CD14-positive monocyte (primary cell): ENCODE measurements around the gene POLR3GL. TPM values are rescaled to one million over a fixed set of nuclear protein-coding genes. Genes with fewer than 3 reads are reported as not detected.

Experiments used
- DNase-seq, 3 donors: peaks; one replicate each; pipeline ENCODE4 v3.0.0-alpha.2; 2011 to 2022
- H2AFZ ChIP-seq: 2 replicates; pipeline ENCODE4 v1.6.0; 2012; ENCODE audit warnings: mild to moderate bottlenecking, low read depth, low read length, inconsistent platforms; ENCODE audit not compliant: insufficient read depth, poor library complexity, severe bottlenecking
- H3K27ac ChIP-seq, 2 donors: 1 replicate in 1 of 2; 2 replicates in 1 of 2; pipeline ENCODE4 v1.5.1; 2012 to 2013; ENCODE audit warnings: low read length in 2 of 2, control low read depth in 1 of 2, inconsistent platforms in 1 of 2, low read depth in 1 of 2, mild to moderate bottlenecking in 1 of 2
- H3K27me3 ChIP-seq, 2 donors: one replicate each; pipeline versions ENCODE4 v1.6.0 to v1.6.1; 2011 to 2013; ENCODE audit warnings: low read length in 2 of 2; ENCODE audit not compliant: control insufficient read depth in 2 of 2, insufficient read depth in 2 of 2
- H3K36me3 ChIP-seq, 2 donors: replicated peaks in 1 of 2; 1 replicate in 1 of 2; 2 replicates in 1 of 2; pipeline versions ENCODE4 v1.5.1 to v1.6.1; 2012 to 2013; ENCODE audit warnings: low read length in 2 of 2, control low read depth in 1 of 2, inconsistent platforms in 1 of 2, mild to moderate bottlenecking in 1 of 2; ENCODE audit not compliant: insufficient read depth in 2 of 2, control insufficient read depth in 1 of 2
- H3K4me1 ChIP-seq, 2 donors: 1 replicate in 1 of 2; 2 replicates in 1 of 2; pipeline versions ENCODE4 v1.5.1 to v1.6.1; 2012 to 2013; ENCODE audit warnings: low read length in 2 of 2, control low read depth in 1 of 2, inconsistent platforms in 1 of 2, mild to moderate bottlenecking in 1 of 2, moderate library complexity in 1 of 2; ENCODE audit not compliant: insufficient read depth in 2 of 2, control insufficient read depth in 1 of 2
- H3K4me2 ChIP-seq: replicated peaks from 2 replicates; pipeline ENCODE3; 2012; ENCODE audit warnings: low read length, moderate library complexity, mild to moderate bottlenecking; ENCODE audit not compliant: poor library complexity, severe bottlenecking; ENCODE audit errors: extremely low read depth
- H3K4me3 ChIP-seq, 3 experiments: fragments of 200-600 bp in 1 of 3; sonication (generic) in 1 of 3; replicated peaks in 1 of 3; 1 replicate in 2 of 3; 2 replicates in 1 of 3; pipeline ENCODE4 v1.5.1; 2011 to 2013; ENCODE audit warnings: low read length in 3 of 3, mild to moderate bottlenecking in 3 of 3, control low read depth in 2 of 3, low read depth in 2 of 3, inconsistent platforms in 1 of 3, moderate library complexity in 1 of 3
- H3K79me2 ChIP-seq: 2 replicates; pipeline ENCODE4 v1.6.0; 2012; ENCODE audit warnings: mild to moderate bottlenecking, control low read depth, inconsistent platforms, low read length, moderate library complexity; ENCODE audit not compliant: insufficient read depth
- H3K9ac ChIP-seq: 2 replicates; pipeline ENCODE4 v1.6.0; 2017; ENCODE audit warnings: low read length, mild to moderate bottlenecking; ENCODE audit not compliant: insufficient read depth, poor library complexity, severe bottlenecking
- H3K9me3 ChIP-seq, 2 donors: replicated peaks in 1 of 2; 1 replicate in 1 of 2; 2 replicates in 1 of 2; pipeline versions ENCODE4 v1.5.1 to v1.6.1; 2012 to 2013; ENCODE audit warnings: low read length in 2 of 2, control low read depth in 1 of 2; ENCODE audit not compliant: control insufficient read depth in 1 of 2, insufficient read depth in 1 of 2
- H4K20me1 ChIP-seq: 2 replicates; pipeline ENCODE4 v1.6.0; 2012; ENCODE audit warnings: mild to moderate bottlenecking, low read length, control low read depth, moderate library complexity; ENCODE audit not compliant: insufficient read depth
- H3K27ac Mint-ChIP-seq, 7 donors: one replicate each; pipeline ENCODE4 v1.8.0; 2020; ENCODE audit warnings: mild to moderate bottlenecking in 7 of 7, mixed read lengths in 7 of 7, moderate library complexity in 6 of 7, inconsistent platforms in 2 of 7
- H3K27me3 Mint-ChIP-seq, 3 donors: one replicate each; pipeline ENCODE4 v1.8.0; 2021 to 2022; ENCODE audit warnings: low read depth in 3 of 3, mild to moderate bottlenecking in 3 of 3, mixed read lengths in 3 of 3, moderate library complexity in 3 of 3, inconsistent platforms in 1 of 3
- H3K36me3 Mint-ChIP-seq, 2 donors: one replicate each; pipeline ENCODE4 v1.8.0; 2020; ENCODE audit warnings: mixed read lengths in 2 of 2, inconsistent platforms in 1 of 2, mild to moderate bottlenecking in 1 of 2
- H3K4me1 Mint-ChIP-seq: one replicate; pipeline ENCODE4 v1.8.0; 2020; ENCODE audit warnings: mild to moderate bottlenecking, mixed read lengths
- H3K4me3 Mint-ChIP-seq, 2 donors: one replicate each; pipeline ENCODE4 v1.8.0; 2020; ENCODE audit warnings: mild to moderate bottlenecking in 2 of 2, mixed read lengths in 2 of 2, moderate library complexity in 1 of 2
- H3K9me3 Mint-ChIP-seq, 7 donors: one replicate each; pipeline ENCODE4 v1.8.0; 2020 to 2022; ENCODE audit warnings: mixed read lengths in 7 of 7, mild to moderate bottlenecking in 6 of 7, moderate library complexity in 6 of 7, inconsistent platforms in 2 of 7
- WGBS: methylation state at CpG from one replicate; pipeline ENCODE4 v1.1.5; 2013; ENCODE audit warnings: missing lambda C conversion rate; ENCODE audit not compliant: insufficient coverage; 5-methylcytosine and 5-hydroxymethylcytosine counted together
- intact Hi-C, 2 donors: fragments of 100-400 bp; cut with micrococcal nuclease; formaldehyde crosslinking; loops; one replicate each; pipeline versions ENCODE4 v1.15.0 to v1.15.1; 2023
- polyA plus RNA-seq, 3 donors: library from polyadenylated mRNA; depleted of rRNA in 1 of 3; unstranded in 2 of 3; stranded (reverse) in 1 of 3; fragments of 300-500 nt in 2 of 3; fragments of >200 nt in 1 of 3; fragmentation: Illumina TruSeq in 2 of 3; gene quantifications; 1 replicate in 2 of 3; 2 replicates in 1 of 3; pipeline ENCODE4 v1.2.3, GENCODE V29; 2012 to 2021
- TF ChIP-seq, protein P1 (sequence below): fragments of 200-600 bp; IDR thresholded peaks from one replicate; pipeline ENCODE4 v1.8.0; 2022; ENCODE audit warnings: antibody characterized with exemption, mild to moderate bottlenecking

Gene POLR3GL
- polyA plus RNA-seq, 3 donors: 11.6 to 39.0 (median 36.2) TPM

DNA sequence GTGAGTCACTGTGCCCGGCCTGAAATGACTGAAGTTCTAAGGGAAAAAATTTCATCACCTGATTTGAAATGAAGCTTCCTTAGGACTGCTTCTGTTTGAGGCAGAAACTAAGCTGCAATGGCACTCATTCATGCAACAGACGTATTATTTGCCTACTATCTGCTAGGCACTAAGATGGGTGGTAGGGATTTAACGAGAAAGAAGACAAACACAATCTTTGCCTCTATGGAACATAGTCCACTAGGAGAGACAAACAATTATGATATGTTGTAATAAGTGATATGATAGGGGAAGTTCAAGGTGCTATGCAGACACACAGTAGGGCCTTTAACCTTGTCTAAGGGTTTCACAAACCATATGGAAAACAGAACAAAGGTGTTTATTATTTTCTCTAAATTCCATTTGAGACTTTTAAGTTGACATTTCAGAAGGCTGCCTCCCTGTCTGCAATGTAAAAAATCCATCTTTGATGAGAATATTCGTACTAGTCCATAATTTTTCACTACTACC, 18.0 kb upstream of the POLR3GL start:
- H3K27ac Mint-ChIP-seq: no peak overlapping the region
- peaks cover 2% of the 10 kb centered on the region for H3K4me1 Mint-ChIP-seq
- Histone ChIP-seq H3K4me2 (no peak overlapping the region), H3K79me2 (no peaks in the 10 kb centered on the region), H2AFZ (no peak overlapping the region), H3K36me3 (peaks cover 7 to 58% of the 10 kb centered on the region in 2 donors), H3K4me1 (no peaks in the 10 kb centered on the region), H3K27ac (no peak overlapping the region), H3K4me3 (no peak overlapping the region), H4K20me1 (no peaks in the 10 kb centered on the region), H3K9ac (no peak overlapping the region), H3K27me3 (no peaks in the 10 kb centered on the region), H3K9me3 (no peaks in the 10 kb centered on the region)
- intact Hi-C loops: no loop called here
- DNase-seq: no peak
- TF ChIP-seq, protein P1, sequence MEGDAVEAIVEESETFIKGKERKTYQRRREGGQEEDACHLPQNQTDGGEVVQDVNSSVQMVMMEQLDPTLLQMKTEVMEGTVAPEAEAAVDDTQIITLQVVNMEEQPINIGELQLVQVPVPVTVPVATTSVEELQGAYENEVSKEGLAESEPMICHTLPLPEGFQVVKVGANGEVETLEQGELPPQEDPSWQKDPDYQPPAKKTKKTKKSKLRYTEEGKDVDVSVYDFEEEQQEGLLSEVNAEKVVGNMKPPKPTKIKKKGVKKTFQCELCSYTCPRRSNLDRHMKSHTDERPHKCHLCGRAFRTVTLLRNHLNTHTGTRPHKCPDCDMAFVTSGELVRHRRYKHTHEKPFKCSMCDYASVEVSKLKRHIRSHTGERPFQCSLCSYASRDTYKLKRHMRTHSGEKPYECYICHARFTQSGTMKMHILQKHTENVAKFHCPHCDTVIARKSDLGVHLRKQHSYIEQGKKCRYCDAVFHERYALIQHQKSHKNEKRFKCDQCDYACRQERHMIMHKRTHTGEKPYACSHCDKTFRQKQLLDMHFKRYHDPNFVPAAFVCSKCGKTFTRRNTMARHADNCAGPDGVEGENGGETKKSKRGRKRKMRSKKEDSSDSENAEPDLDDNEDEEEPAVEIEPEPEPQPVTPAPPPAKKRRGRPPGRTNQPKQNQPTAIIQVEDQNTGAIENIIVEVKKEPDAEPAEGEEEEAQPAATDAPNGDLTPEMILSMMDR: no peak
- H3K36me3 Mint-ChIP-seq: peaks cover 34 to 55% of the 10 kb centered on the region in 2 donors
- H3K4me3 Mint-ChIP-seq: no peak overlapping the region
- 100% methylated on average over 1 of the region's 4 CpGs for WGBS
- peaks cover 0 to 2% (median 0%) of the 10 kb centered on the region in 7 donors for H3K9me3 Mint-ChIP-seq
- H3K27me3 Mint-ChIP-seq: no peaks in the 10 kb centered on the region

DNA sequence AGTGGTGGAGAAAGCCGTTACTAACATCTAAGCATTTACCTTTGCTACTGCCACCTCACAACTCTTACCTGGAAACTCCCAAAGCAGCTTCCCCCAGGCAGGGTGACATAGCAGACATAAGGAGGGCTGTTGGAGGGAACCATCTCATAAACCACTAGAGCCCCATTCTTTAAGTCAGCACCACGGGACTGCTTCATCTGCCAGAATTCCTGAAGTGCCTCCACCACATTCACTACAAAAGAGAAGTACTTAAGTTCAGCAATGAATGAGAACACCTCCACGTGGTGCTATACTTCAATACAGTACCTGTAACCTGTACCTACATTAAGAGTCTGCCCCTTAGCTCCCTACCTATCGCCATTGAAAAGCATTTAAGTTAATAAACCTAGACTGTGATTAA, 16.9 kb upstream of the POLR3GL start:
- peaks cover 3 to 48% of the 10 kb centered on the region in 2 donors for H3K36me3 ChIP-seq
- no peak overlapping the region for H3K27ac Mint-ChIP-seq

More for the DNA sequence above, 16.9 kb upstream of the POLR3GL start:
- H3K79me2 ChIP-seq: no peaks in the 10 kb centered on the region
- Mint-ChIP-seq H3K36me3 (peaks cover 32 to 50% of the 10 kb centered on the region in 2 donors), H3K4me3 (no peak overlapping the region), H3K9me3 (peaks cover 0 to 2% (median 0%) of the 10 kb centered on the region in 7 donors), H3K27me3 (no peaks in the 10 kb centered on the region), H3K4me1 (peaks cover 2% of the 10 kb centered on the region)
- H3K9me3 ChIP-seq: no peaks in the 10 kb centered on the region
- 90% methylated on average over 2 of the region's 4 CpGs for WGBS
- no peak overlapping the region for H3K4me2 ChIP-seq
- no peaks in the 10 kb centered on the region for H3K27me3 ChIP-seq
- no peaks in the 10 kb centered on the region for H3K4me1 ChIP-seq
- no peaks in the 10 kb centered on the region for H4K20me1 ChIP-seq
- no peak overlapping the region for H2AFZ ChIP-seq
- intact Hi-C loops: no loop called here
- no peak for DNase-seq
- H3K27ac ChIP-seq: no peak overlapping the region
- TF ChIP-seq, protein P1: no peak
- no peak overlapping the region for H3K9ac ChIP-seq
- no peak overlapping the region for H3K4me3 ChIP-seq
